GM12878 (cell line): ENCODE results near the gene RADX. TPM values are rescaled to one million over a fixed set of nuclear protein-coding genes. Genes with fewer than 3 reads are reported as not detected.

ENCODE experiments used
- ATAC-seq: fragments of 200-7000 bp; cut with Tn5 transposase; 3 replicates; pipeline ENCODE4 v1.9.1; 2020; ENCODE audit warnings: mild to moderate bottlenecking, moderate library complexity
- BruUV-seq: library from RNA; stranded (reverse); fragments of 400-500 nt; replicated peaks from 2 replicates; lab custom pipeline; 2021; lab: Mats Ljungman, UMichigan
- CTCF ChIA-PET: fragments of 300-600 bp; sonication (Branson Sonifier 250); formaldehyde crosslinking; extraction: SDS; loops from one replicate; lab custom pipeline; 2021; ENCODE audit warnings: inconsistent platforms; lab: Yijun Ruan, JAX
- POLR2A ChIA-PET: fragments of 350-600 bp; formaldehyde crosslinking; extraction: SDS; loops from one replicate; lab custom pipeline; 2021; ENCODE audit warnings: inconsistent platforms; lab: Charles Lee
- RAD21 ChIA-PET: fragments of 300-600 bp; sonication (Branson Sonifier 250); formaldehyde crosslinking; loops from one replicate; lab custom pipeline; 2023; ENCODE audit warnings: antibody characterized with exemption; ENCODE audit not compliant: unreplicated experiment; lab: Charles Lee
- SMC1A ChIA-PET: fragments of 300-600 bp; sonication (Branson Sonifier 250); formaldehyde crosslinking; loops from one replicate; lab custom pipeline; 2023; ENCODE audit not compliant: unreplicated experiment, uncharacterized antibody; lab: Charles Lee
- DNase-seq: peaks from one replicate; pipeline ENCODE4 v3.0.0-alpha.2; 2011; ENCODE audit warnings: low read depth, low spot score
- FAIRE-seq: peaks from 3 replicates; lab custom pipeline; 2011; peaks lifted over from hg19 to GRCh38; lab: Jason Lieb, UNC
- H2AFZ ChIP-seq: 2 replicates; pipeline ENCODE4 v1.6.0; 2011; ENCODE audit warnings: low read depth, low read length, control low read depth; ENCODE audit not compliant: control insufficient read depth
- H3K27ac ChIP-seq: 2 replicates; pipeline ENCODE4 v1.5.1; 2011; ENCODE audit warnings: control low read depth; ENCODE audit not compliant: control insufficient read depth, insufficient read depth
- H3K27me3 ChIP-seq, 2 experiments: replicated peaks in 1 of 2; 2 replicates each; pipeline versions ENCODE4 v1.6.0 to v1.6.1; 2011; ENCODE audit warnings: low read length in 1 of 2; ENCODE audit not compliant: control insufficient read depth in 2 of 2, insufficient read depth in 2 of 2
- H3K36me3 ChIP-seq, 2 experiments: 2 replicates each; pipeline ENCODE4 v1.5.1; 2011; ENCODE audit warnings: low read length in 1 of 2; ENCODE audit not compliant: control insufficient read depth in 2 of 2, insufficient read depth in 2 of 2
- H3K4me1 ChIP-seq: 2 replicates; pipeline ENCODE4 v1.6.1; 2011; ENCODE audit warnings: mild to moderate bottlenecking, low read length, moderate library complexity, mixed read lengths; ENCODE audit not compliant: control insufficient read depth, insufficient read depth
- H3K4me2 ChIP-seq: 2 replicates; pipeline ENCODE4 v1.6.0; 2011; ENCODE audit warnings: control low read depth; ENCODE audit not compliant: control insufficient read depth, insufficient read depth
- H3K4me3 ChIP-seq: fragments of 200-600 bp; sonication (generic); 2 replicates; pipeline ENCODE4 v1.5.1; 2016
- H3K79me2 ChIP-seq: 2 replicates; pipeline ENCODE4 v1.6.0; 2011; ENCODE audit warnings: low read length; ENCODE audit not compliant: control insufficient read depth, insufficient read depth
- H3K9ac ChIP-seq: 2 replicates; pipeline ENCODE4 v1.8.0; 2011; ENCODE audit warnings: low read length, control low read depth, mixed read lengths; ENCODE audit not compliant: control insufficient read depth, insufficient read depth
- H3K9me3 ChIP-seq: replicated peaks from 3 replicates; pipeline ENCODE4 v1.5.1; 2011; ENCODE audit warnings: mild to moderate bottlenecking, low read length; ENCODE audit not compliant: control insufficient read depth, insufficient read depth
- H4K20me1 ChIP-seq: 2 replicates; pipeline ENCODE4 v1.6.0; 2011; ENCODE audit not compliant: control insufficient read depth, insufficient read depth
- CHD4 ChIP-seq: fragments of 200-600 bp; sonication (generic); IDR thresholded peaks from 2 replicates; pipeline ENCODE4 v1.6.1; 2016; ENCODE audit warnings: mild to moderate bottlenecking
- CREB1 ChIP-seq: IDR thresholded peaks from 2 replicates; pipeline ENCODE4 v1.6.1; 2012; ENCODE audit warnings: low read depth, mild to moderate bottlenecking, inconsistent platforms
- KAT2A ChIP-seq: conservative IDR thresholded peaks from 2 replicates; pipeline ENCODE4 v1.6.1; 2011; ENCODE audit warnings: low read depth, low read length; ENCODE audit not compliant: control insufficient read depth
- NFXL1 ChIP-seq: fragments of 450-650 bp; IDR thresholded peaks from 2 replicates; pipeline ENCODE4 v1.6.1; 2017; ENCODE audit warnings: antibody characterized with exemption, mild to moderate bottlenecking, borderline replicate concordance
- RAD21 ChIP-seq: IDR thresholded peaks from 2 replicates; pipeline ENCODE4 v1.6.1; 2011; ENCODE audit warnings: mild to moderate bottlenecking, low read depth, low read length, moderate library complexity; ENCODE audit not compliant: insufficient read depth
- SMC3 ChIP-seq: IDR thresholded peaks from 2 replicates; pipeline ENCODE4 v1.6.1; 2011; ENCODE audit warnings: low read length, improper control_type of control experiment, borderline replicate concordance
- STAT1 ChIP-seq: fragments of 450-650 bp; conservative IDR thresholded peaks from 2 replicates; pipeline ENCODE4 v1.6.1; 2014; ENCODE audit warnings: antibody characterized with exemption, mild to moderate bottlenecking
- ZNF24 ChIP-seq: fragments of 450-650 bp; IDR thresholded peaks from 2 replicates; pipeline ENCODE4 v1.6.1; 2017; ENCODE audit warnings: antibody characterized with exemption, mild to moderate bottlenecking
- WGBS: methylation state at CpG from one replicate; pipeline ENCODE4 v1.1.6; 2016; ENCODE audit warnings: low lambda C conversion rate; ENCODE audit not compliant: insufficient replicate concordance, insufficient coverage; ENCODE audit errors: missing lambda C conversion rate; 5-methylcytosine and 5-hydroxymethylcytosine counted together
- in situ Hi-C: fragments of 300-500 bp; cut with MboI; formaldehyde crosslinking; loops from 9 replicates; pipeline ENCODE4 v1.14.3; 2018; ENCODE audit warnings: mixed read lengths
- intact Hi-C: fragments of 100-400 bp; cut with micrococcal nuclease; formaldehyde crosslinking; loops from one replicate; pipeline ENCODE4 v1.14.2; 2022; ENCODE audit not compliant: unreplicated experiment
- polyA plus RNA-seq, 11 experiments: library from polyadenylated mRNA; depleted of rRNA in 4 of 11; unstranded in 6 of 11; stranded (reverse) in 5 of 11; fragments of >200 nt; fragmentation: Nextera tagmentation in 4 of 11; fragmentation: Illumina TruSeq in 1 of 11; extraction: Ambion mirVana in 4 of 11; extraction: Trizol in 1 of 11; gene quantifications; 1 replicate in 1 of 11; 2 replicates in 10 of 11; pipeline versions ENCODE4 v1.2.1 to v1.2.3, GENCODE V29; 2011 to 2016; ENCODE audit warnings: inconsistent platforms in 2 of 11, missing spikeins in 2 of 11, low read depth in 1 of 11
- total RNA-seq, 4 experiments: library from RNA; depleted of rRNA in 3 of 4; stranded (reverse); fragments of >200 nt in 3 of 4; fragmentation: Illumina TruSeq in 1 of 4; extraction: Trizol in 1 of 4; gene quantifications; 2 replicates each; pipeline versions ENCODE4 v1.2.1 to v1.2.3, GENCODE V29; 2013 to 2021
- TF ChIP-seq, protein P1 (sequence below): fragments of 450-650 bp; formaldehyde crosslinking; IDR thresholded peaks from 2 replicates; pipeline ENCODE4 v1.4.0; 2020; ENCODE audit warnings: mild to moderate bottlenecking, moderate library complexity
- TF ChIP-seq, protein P2 (sequence below): fragments of 450-650 bp; conservative IDR thresholded peaks from 2 replicates; pipeline ENCODE4 v1.6.1; 2017; ENCODE audit warnings: mild to moderate bottlenecking, moderate library complexity
- TF ChIP-seq, protein P3 (sequence below): fragments of 450-650 bp; IDR thresholded peaks from 2 replicates; pipeline ENCODE4 v1.6.1; 2018; ENCODE audit warnings: mild to moderate bottlenecking, low read depth, moderate library complexity; ENCODE audit not compliant: partially characterized antibody
- TF ChIP-seq, protein P4 (sequence below), 3 experiments: IDR thresholded peaks in 2 of 3; conservative IDR thresholded peaks in 1 of 3; 2 replicates each; pipeline ENCODE4 v1.5.1; 2011; ENCODE audit warnings: low read depth in 3 of 3, low read length in 3 of 3, mild to moderate bottlenecking in 3 of 3, control low read depth in 2 of 3, moderate library complexity in 2 of 3, inconsistent platforms in 1 of 3, mixed read lengths in 1 of 3; ENCODE audit not compliant: control insufficient read depth in 2 of 3, insufficient read depth in 1 of 3; ENCODE audit errors: extremely low read depth in 1 of 3

RADX gene
- total and polyA plus RNA-seq, 10 of the 15 experiments (the other 5 are each of a cell fraction or from before 2014, with no cell fraction given) = 4.3 to 24.2 (median 12.4) TPM

DNA sequence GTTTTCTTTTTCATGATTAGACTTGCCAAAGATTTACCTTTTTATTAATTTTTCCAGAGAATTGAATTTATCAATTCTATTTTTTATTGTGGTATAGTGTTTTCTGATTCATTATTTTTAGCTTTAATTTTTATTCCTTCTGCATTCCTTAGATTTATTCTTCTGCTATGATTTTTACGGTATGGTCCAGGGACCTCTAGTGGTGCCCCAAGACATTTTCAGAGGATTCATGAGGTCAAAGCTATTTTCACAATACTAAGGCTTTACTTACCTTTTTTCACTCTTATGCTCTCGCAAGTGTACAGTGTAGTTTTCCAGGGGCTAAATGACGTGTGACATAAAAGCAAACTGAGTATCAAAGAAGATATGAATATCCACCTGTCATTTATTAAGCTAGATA is 8.0 kb downstream of the RADX start:
- TF ChIP-seq RAD21 (peak; percentile 53), SMC3 (peak; percentile 43; the same call in 1 of the 2 replicates), CREB1 (no peak), KAT2A (no peak), CHD4 (no peak), ZNF24 (no peak), STAT1 (no peak), NFXL1 (no peak)
- TF ChIP-seq, protein P1, sequence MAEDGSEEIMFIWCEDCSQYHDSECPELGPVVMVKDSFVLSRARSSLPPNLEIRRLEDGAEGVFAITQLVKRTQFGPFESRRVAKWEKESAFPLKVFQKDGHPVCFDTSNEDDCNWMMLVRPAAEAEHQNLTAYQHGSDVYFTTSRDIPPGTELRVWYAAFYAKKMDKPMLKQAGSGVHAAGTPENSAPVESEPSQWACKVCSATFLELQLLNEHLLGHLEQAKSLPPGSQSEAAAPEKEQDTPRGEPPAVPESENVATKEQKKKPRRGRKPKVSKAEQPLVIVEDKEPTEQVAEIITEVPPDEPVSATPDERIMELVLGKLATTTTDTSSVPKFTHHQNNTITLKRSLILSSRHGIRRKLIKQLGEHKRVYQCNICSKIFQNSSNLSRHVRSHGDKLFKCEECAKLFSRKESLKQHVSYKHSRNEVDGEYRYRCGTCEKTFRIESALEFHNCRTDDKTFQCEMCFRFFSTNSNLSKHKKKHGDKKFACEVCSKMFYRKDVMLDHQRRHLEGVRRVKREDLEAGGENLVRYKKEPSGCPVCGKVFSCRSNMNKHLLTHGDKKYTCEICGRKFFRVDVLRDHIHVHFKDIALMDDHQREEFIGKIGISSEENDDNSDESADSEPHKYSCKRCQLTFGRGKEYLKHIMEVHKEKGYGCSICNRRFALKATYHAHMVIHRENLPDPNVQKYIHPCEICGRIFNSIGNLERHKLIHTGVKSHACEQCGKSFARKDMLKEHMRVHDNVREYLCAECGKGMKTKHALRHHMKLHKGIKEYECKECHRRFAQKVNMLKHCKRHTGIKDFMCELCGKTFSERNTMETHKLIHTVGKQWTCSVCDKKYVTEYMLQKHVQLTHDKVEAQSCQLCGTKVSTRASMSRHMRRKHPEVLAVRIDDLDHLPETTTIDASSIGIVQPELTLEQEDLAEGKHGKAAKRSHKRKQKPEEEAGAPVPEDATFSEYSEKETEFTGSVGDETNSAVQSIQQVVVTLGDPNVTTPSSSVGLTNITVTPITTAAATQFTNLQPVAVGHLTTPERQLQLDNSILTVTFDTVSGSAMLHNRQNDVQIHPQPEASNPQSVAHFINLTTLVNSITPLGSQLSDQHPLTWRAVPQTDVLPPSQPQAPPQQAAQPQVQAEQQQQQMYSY = no peak
- TF ChIP-seq, protein P2, sequence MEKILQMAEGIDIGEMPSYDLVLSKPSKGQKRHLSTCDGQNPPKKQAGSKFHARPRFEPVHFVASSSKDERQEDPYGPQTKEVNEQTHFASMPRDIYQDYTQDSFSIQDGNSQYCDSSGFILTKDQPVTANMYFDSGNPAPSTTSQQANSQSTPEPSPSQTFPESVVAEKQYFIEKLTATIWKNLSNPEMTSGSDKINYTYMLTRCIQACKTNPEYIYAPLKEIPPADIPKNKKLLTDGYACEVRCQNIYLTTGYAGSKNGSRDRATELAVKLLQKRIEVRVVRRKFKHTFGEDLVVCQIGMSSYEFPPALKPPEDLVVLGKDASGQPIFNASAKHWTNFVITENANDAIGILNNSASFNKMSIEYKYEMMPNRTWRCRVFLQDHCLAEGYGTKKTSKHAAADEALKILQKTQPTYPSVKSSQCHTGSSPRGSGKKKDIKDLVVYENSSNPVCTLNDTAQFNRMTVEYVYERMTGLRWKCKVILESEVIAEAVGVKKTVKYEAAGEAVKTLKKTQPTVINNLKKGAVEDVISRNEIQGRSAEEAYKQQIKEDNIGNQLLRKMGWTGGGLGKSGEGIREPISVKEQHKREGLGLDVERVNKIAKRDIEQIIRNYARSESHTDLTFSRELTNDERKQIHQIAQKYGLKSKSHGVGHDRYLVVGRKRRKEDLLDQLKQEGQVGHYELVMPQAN = no peak
- TF ChIP-seq, protein P3, sequence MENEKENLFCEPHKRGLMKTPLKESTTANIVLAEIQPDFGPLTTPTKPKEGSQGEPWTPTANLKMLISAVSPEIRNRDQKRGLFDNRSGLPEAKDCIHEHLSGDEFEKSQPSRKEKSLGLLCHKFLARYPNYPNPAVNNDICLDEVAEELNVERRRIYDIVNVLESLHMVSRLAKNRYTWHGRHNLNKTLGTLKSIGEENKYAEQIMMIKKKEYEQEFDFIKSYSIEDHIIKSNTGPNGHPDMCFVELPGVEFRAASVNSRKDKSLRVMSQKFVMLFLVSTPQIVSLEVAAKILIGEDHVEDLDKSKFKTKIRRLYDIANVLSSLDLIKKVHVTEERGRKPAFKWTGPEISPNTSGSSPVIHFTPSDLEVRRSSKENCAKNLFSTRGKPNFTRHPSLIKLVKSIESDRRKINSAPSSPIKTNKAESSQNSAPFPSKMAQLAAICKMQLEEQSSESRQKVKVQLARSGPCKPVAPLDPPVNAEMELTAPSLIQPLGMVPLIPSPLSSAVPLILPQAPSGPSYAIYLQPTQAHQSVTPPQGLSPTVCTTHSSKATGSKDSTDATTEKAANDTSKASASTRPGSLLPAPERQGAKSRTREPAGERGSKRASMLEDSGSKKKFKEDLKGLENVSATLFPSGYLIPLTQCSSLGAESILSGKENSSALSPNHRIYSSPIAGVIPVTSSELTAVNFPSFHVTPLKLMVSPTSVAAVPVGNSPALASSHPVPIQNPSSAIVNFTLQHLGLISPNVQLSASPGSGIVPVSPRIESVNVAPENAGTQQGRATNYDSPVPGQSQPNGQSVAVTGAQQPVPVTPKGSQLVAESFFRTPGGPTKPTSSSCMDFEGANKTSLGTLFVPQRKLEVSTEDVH = no peak
- TF ChIP-seq, protein P4, sequence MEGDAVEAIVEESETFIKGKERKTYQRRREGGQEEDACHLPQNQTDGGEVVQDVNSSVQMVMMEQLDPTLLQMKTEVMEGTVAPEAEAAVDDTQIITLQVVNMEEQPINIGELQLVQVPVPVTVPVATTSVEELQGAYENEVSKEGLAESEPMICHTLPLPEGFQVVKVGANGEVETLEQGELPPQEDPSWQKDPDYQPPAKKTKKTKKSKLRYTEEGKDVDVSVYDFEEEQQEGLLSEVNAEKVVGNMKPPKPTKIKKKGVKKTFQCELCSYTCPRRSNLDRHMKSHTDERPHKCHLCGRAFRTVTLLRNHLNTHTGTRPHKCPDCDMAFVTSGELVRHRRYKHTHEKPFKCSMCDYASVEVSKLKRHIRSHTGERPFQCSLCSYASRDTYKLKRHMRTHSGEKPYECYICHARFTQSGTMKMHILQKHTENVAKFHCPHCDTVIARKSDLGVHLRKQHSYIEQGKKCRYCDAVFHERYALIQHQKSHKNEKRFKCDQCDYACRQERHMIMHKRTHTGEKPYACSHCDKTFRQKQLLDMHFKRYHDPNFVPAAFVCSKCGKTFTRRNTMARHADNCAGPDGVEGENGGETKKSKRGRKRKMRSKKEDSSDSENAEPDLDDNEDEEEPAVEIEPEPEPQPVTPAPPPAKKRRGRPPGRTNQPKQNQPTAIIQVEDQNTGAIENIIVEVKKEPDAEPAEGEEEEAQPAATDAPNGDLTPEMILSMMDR (IDR thresholded peaks at IDR 0.05 in 2 of 3, conservative IDR thresholded peaks at IDR 0.05 in 1 of 3; ENCODE audit: control insufficient read depth in 2 of 3, extremely low read depth in 1 of 3, insufficient read depth in 1 of 3, low read depth in 3 of 3, low read length in 3 of 3) = peak; percentile 45 to 53 (median 50); a peak in 5 of 6 replicates
- H3K4me1 ChIP-seq = no peaks in the 10 kb centered on the region
- no peaks in the 10 kb centered on the region for H3K27me3 ChIP-seq
- no peaks in the 10 kb centered on the region for H3K79me2 ChIP-seq
- no TSS peak for BruUV-seq
- SMC1A ChIA-PET = interaction anchor here (0.9 to 2.3 kb wide), 8 partner anchors 9 to 450 kb away, joined by 3 to 25 read pairs (median 4); no protein-coding TSS in a partner anchor
- H3K4me3 ChIP-seq = no peak overlapping the region
- no peak overlapping the region for H2AFZ ChIP-seq
- DNase-seq (no peak), ATAC-seq (peak; percentile 66), FAIRE-seq (no peak)
- WGBS = 46% methylated on average over 3 of the region's 3 CpGs
- H3K9ac ChIP-seq = no peak overlapping the region
- CTCF ChIA-PET = interaction anchor here (0.5 to 3.5 kb wide), 19 partner anchors 8 to 204 kb away, joined by 3 to 53 read pairs (median 4); partner anchors contain the start of gene RADX
- H3K27ac ChIP-seq = no peak overlapping the region
- in situ Hi-C loops (no loop called here), intact Hi-C loops (loop anchor here (2.0 to 10.0 kb wide), 2 partner anchors 135 to 175 kb away; no protein-coding TSS in a partner anchor)
- H3K9me3 ChIP-seq = no peaks in the 10 kb centered on the region
- POLR2A ChIA-PET = interaction anchor here (1.0 kb wide), 1 partner anchor 8 kb away, joined by 5 read pairs; the partner anchor contains the start of gene RADX
- RAD21 ChIA-PET = interaction anchor here (0.9 to 3.3 kb wide), 6 partner anchors 8 to 450 kb away, joined by 3 to 17 read pairs (median 4); partner anchors contain the start of gene RADX
- no peak overlapping the region for H3K4me2 ChIP-seq
- no peaks in the 10 kb centered on the region for H4K20me1 ChIP-seq
- no peaks in the 10 kb centered on the region for H3K36me3 ChIP-seq
